T-helper 1 cell treated with Interleukin-12 subunit alpha and Interleukin-12 subunit beta and Interleukin-4 antibody, amounts not matched to agents 30 μg/mL and 1 μg/mL, for 36 hours (primary cell): ENCODE data around the gene ATP9A.
"Not testable (repeated sequence)": the region's sequence is repeated elsewhere in the genome, so short reads cannot be mapped to it uniquely, and the experiment has no call there.

Experiments
- H3K27ac Mint-ChIP-seq: one replicate; pipeline ENCODE4 v1.8.0; 2021; ENCODE audit warnings: mild to moderate bottlenecking, mixed read lengths
- H3K27me3 Mint-ChIP-seq: one replicate; pipeline ENCODE4 v1.8.0; 2021; ENCODE audit warnings: low read depth, mixed read lengths
- H3K36me3 Mint-ChIP-seq: one replicate; pipeline ENCODE4 v1.8.0; 2021; ENCODE audit warnings: low read depth, mixed read lengths
- H3K4me1 Mint-ChIP-seq: one replicate; pipeline ENCODE4 v1.8.0; 2021; ENCODE audit warnings: low read depth, mixed read lengths
- H3K4me3 Mint-ChIP-seq: one replicate; pipeline ENCODE4 v1.8.0; 2021; ENCODE audit warnings: mild to moderate bottlenecking, moderate library complexity, mixed read lengths
- H3K9me3 Mint-ChIP-seq: one replicate; pipeline ENCODE4 v1.8.0; 2021; ENCODE audit warnings: mixed read lengths

Gene ATP9A

DNA sequence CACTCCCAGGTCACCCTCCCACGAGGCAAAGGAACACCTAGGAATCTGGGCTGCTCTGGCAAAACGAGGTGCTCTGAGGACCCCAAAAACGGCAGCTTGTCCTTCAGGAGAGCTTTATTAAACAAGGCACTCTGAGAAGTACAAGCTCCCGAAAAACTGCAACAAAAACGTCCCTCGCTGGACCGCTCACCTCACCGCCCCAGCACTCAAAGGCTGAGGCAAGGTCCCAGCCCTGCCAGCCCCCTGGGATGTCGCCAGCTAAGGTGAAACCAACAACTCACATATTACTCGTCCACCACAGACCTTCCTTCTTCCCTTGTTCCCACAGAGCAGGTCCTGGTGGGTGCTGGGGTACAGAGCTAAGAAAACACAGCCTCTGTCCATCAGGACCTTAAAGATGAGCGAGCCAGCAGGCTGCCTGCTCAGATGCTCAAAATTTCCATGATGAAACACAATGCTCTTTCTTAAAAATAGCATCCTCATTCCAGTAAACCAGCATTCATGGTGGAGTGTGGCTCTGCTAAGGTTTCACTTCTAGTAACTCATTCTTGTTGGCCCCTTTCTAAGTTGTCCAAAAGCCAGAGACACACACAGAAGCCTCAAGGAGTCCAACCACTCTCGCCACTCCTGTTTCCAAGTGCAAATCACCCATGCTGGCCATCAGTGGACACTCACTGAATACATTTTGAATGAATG is 35.9 kb downstream of the ATP9A start:
- peak overlapping the region; percentile 80 for H3K27ac Mint-ChIP-seq
- H3K36me3 Mint-ChIP-seq, result no peaks in the 10 kb centered on the region
- no peaks in the 10 kb centered on the region for H3K27me3 Mint-ChIP-seq
- H3K9me3 Mint-ChIP-seq, result no peaks in the 10 kb centered on the region
- H3K4me3 Mint-ChIP-seq, result peak overlapping the region; percentile 75
- H3K4me1 Mint-ChIP-seq, result peaks cover 5% of the 10 kb centered on the region

GRCh38 chr20:51731731-51732095 is 36.5 kb downstream of the ATP9A start:
- H3K4me3 Mint-ChIP-seq, result no peak overlapping the region
- peak overlapping the region; percentile 59 for H3K27ac Mint-ChIP-seq
- peaks cover 5% of the 10 kb centered on the region for H3K4me1 Mint-ChIP-seq
- no peaks in the 10 kb centered on the region for H3K27me3 Mint-ChIP-seq
- no peaks in the 10 kb centered on the region for H3K9me3 Mint-ChIP-seq
- no peaks in the 10 kb centered on the region for H3K36me3 Mint-ChIP-seq

DNA sequence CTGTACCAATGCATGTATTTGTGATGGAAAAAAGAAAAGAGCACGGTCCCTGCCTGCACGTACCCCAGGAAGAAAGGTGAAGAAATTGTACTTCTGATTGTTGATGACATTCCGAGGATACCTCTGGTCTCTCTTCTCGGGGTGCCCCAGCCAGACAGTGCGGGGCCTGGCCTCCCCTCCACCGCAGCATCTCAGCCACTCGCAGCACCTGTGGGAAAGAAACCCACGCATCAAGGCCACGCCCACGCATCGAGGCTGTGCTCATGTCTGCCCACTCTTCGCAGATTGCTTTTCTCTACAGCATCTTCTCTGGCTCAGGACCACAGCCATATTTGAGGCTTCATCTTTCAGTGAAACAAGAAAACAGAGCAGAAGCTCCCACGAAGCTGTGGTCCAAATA is 38.4 kb downstream of the ATP9A start:
- peaks cover 5% of the 10 kb centered on the region for H3K4me1 Mint-ChIP-seq
- H3K27ac Mint-ChIP-seq, result no peak overlapping the region
- no peaks in the 10 kb centered on the region for H3K27me3 Mint-ChIP-seq
- H3K4me3 Mint-ChIP-seq, result no peak overlapping the region
- H3K36me3 Mint-ChIP-seq, result no peaks in the 10 kb centered on the region
- no peaks in the 10 kb centered on the region for H3K9me3 Mint-ChIP-seq

DNA sequence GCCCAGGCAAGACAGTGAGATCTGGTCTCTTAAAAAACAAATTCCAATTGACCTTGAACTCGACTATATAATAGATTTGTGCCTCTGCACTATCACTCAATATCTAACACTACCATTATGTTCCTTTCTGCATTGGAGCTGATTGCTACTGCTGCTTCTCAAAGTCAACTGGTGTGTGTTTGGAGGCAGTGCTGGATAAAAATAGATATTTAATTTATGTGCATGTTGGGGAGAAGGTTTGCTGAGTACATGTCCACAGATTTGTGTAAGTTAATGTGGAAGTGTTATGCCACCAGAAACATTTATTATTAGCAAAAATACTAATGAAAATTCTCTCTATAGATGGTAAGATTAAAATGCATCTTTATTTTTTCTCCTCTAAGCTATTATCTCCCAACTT is 39.5 kb downstream of the ATP9A start:
- no peak overlapping the region for H3K27ac Mint-ChIP-seq
- H3K4me1 Mint-ChIP-seq, result peaks cover 5% of the 10 kb centered on the region
- no peak overlapping the region for H3K4me3 Mint-ChIP-seq
- no peaks in the 10 kb centered on the region for H3K27me3 Mint-ChIP-seq
- no peaks in the 10 kb centered on the region for H3K9me3 Mint-ChIP-seq
- H3K36me3 Mint-ChIP-seq, result no peaks in the 10 kb centered on the region

DNA sequence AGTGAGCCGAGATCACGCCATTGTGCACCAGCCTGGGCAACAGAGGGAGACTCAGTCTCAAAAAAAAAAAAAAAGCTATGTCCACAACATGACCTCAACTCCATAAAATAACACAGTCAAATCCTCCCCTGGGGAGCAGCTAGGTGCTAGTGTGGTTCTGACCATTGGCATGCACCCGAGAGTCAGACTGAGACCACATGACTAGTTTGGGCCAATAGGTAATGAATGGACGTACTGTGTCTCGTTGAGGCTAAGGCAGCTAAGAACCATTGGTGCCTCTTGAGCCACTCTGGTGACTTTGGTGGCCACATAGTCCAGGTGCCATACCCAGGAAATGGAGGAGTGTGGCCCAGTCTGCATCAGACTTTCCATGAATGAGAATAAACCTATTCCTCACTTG is 40.3 kb downstream of the ATP9A start:
- Mint-ChIP-seq H3K4me1 (peaks cover 5% of the 10 kb centered on the region), H3K27me3 (no peaks in the 10 kb centered on the region), H3K9me3 (no peaks in the 10 kb centered on the region)

GRCh38 chr20:51725584-51726176 is 42.5 kb downstream of the ATP9A start:
- Mint-ChIP-seq H3K4me1 (peaks cover 3% of the 10 kb centered on the region), H3K9me3 (no peaks in the 10 kb centered on the region), H3K36me3 (no peaks in the 10 kb centered on the region), H3K4me3 (no peak overlapping the region), H3K27me3 (no peaks in the 10 kb centered on the region), H3K27ac (no peak overlapping the region)

More for the DNA sequence above, 40.3 kb downstream of the ATP9A start:
- H3K4me3 Mint-ChIP-seq, result no peak overlapping the region
- no peak overlapping the region for H3K27ac Mint-ChIP-seq
- H3K36me3 Mint-ChIP-seq, result no peaks in the 10 kb centered on the region

DNA sequence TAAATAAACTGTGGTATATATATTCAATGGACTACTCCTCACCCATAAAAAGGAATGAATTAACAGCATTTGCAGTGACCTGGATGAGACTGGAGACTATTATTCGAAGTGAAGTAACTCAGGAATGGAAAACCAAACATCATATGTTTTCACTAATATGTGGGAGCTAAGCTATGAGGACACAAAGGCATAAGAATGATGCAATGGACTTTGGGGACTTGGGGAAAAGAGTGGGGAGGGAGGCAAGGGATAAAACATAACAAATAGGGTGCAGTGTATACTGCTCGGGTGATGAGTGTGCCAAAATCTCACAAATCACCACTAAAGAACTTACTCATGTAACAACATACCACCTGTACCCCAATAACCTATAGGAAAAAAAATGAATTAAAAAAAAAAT is 45.2 kb downstream of the ATP9A start:
- not testable (repeated sequence) for H3K36me3 Mint-ChIP-seq, H3K4me3 Mint-ChIP-seq, H3K27ac Mint-ChIP-seq, H3K9me3 Mint-ChIP-seq, H3K27me3 Mint-ChIP-seq, H3K4me1 Mint-ChIP-seq

DNA sequence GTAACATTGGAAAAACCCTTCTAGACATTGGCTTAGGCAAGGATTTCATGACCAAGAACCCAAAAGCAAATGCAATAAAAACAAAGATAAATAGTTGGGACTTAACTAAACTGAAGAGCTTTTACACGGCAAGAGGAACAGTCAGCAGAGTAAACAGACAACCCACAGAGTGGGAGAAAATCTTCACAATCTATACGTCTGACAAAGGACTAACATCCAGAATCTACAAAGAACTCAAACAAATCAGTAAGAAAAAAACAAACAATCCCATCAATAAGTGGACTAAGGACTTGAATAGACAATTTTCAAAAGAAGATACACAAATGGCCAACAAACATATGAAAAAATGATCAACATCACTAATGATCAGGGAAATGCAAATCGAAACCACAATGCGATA is 45.9 kb downstream of the ATP9A start:
- not testable (repeated sequence) for H3K36me3 Mint-ChIP-seq, H3K4me1 Mint-ChIP-seq, H3K27me3 Mint-ChIP-seq, H3K9me3 Mint-ChIP-seq, H3K4me3 Mint-ChIP-seq
- peak overlapping the region; percentile 33 for H3K27ac Mint-ChIP-seq

- peak overlapping the region; percentile 38 for H3K27ac Mint-ChIP-seq
- H3K36me3 Mint-ChIP-seq, result no peaks in the 10 kb centered on the region
- H3K27me3 Mint-ChIP-seq, result no peaks in the 10 kb centered on the region
- H3K4me3 Mint-ChIP-seq, result no peak overlapping the region
- H3K4me1 Mint-ChIP-seq, result peaks cover 6% of the 10 kb centered on the region
- H3K9me3 Mint-ChIP-seq, result no peaks in the 10 kb centered on the region
These were observed 47.3 kb downstream of the ATP9A start for GRCh38 chr20:51720854-51721253.

- Mint-ChIP-seq H3K4me3 (no peak overlapping the region), H3K36me3 (no peaks in the 10 kb centered on the region), H3K27me3 (no peaks in the 10 kb centered on the region), H3K9me3 (no peaks in the 10 kb centered on the region), H3K27ac (no peak overlapping the region), H3K4me1 (peaks cover 11% of the 10 kb centered on the region)
These were observed 47.8 kb downstream of the ATP9A start for GRCh38 chr20:51720384-51720783.

DNA sequence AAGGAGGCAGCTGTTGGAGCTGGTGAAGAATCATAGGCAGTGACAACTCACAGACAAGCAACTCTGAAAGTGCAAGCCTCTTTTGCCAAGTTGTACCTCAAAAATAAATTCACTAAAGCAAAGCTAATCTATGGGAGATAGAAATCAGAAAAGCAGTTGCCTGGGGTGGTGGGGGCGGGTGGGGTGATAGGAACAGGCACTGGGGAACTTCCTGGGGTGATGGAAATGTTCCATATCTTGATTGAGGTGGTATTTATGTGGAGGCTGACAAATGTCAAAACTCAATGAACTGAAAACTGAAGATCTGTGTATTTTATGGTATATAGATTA is 52.4 kb downstream of the ATP9A start:
- Mint-ChIP-seq H3K27me3 (peaks cover 4% of the 10 kb centered on the region), H3K9me3 (no peaks in the 10 kb centered on the region), H3K27ac (no peak overlapping the region), H3K4me1 (peaks cover 16% of the 10 kb centered on the region), H3K36me3 (no peaks in the 10 kb centered on the region), H3K4me3 (peak overlapping the region; percentile 6)

DNA sequence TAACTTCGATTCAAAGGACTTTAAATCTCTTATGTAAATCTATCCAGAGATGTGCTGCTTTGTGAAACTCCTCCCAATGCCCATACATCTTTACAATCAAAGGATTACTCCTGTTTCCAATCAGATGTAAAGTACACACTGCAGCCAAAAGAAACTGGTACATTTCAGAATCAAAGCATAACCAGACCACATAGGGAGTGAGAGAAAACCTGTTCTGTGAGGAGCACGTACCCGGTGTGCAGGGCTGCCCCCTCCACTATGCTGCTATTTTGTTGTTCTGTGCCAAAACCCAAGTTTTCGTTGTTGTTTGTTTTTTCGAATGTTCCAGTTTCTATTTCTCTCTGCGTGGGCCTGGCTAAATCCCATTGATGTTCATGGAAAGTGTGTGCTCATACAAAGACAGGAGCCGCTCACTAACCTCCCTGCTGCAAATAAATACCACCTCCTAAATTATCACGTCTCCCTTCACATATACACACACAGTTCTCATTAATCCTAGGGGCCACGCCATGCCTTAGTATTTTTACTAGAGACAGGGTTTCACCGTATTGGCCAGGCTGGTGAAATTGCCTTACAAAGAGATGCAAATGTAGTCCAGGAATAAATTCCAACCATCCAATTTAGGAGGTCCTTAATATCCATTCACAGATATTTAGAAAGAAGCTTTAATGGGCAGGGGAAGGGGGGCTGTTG is 52.9 kb downstream of the ATP9A start:
- H3K4me1 Mint-ChIP-seq, result peaks cover 16% of the 10 kb centered on the region
- no peaks in the 10 kb centered on the region for H3K36me3 Mint-ChIP-seq
- no peaks in the 10 kb centered on the region for H3K9me3 Mint-ChIP-seq
- peak overlapping the region; percentile 6 for H3K4me3 Mint-ChIP-seq
- H3K27me3 Mint-ChIP-seq, result peaks cover 4% of the 10 kb centered on the region
- peak overlapping the region; percentile 1 for H3K27ac Mint-ChIP-seq

- H3K4me3 Mint-ChIP-seq, result no peak overlapping the region
- peaks cover 16% of the 10 kb centered on the region for H3K4me1 Mint-ChIP-seq
- H3K27ac Mint-ChIP-seq, result no peak overlapping the region
- H3K9me3 Mint-ChIP-seq, result no peaks in the 10 kb centered on the region
- H3K36me3 Mint-ChIP-seq, result no peaks in the 10 kb centered on the region
- peaks cover 4% of the 10 kb centered on the region for H3K27me3 Mint-ChIP-seq
These were observed 55.0 kb downstream of the ATP9A start for GRCh38 chr20:51713213-51713598.

- peaks cover 4% of the 10 kb centered on the region for H3K27me3 Mint-ChIP-seq
- no peak overlapping the region for H3K27ac Mint-ChIP-seq
- H3K4me3 Mint-ChIP-seq, result no peak overlapping the region
- no peaks in the 10 kb centered on the region for H3K9me3 Mint-ChIP-seq
- H3K36me3 Mint-ChIP-seq, result no peaks in the 10 kb centered on the region
- peaks cover 16% of the 10 kb centered on the region for H3K4me1 Mint-ChIP-seq
These were observed 55.5 kb downstream of the ATP9A start for GRCh38 chr20:51712501-51713212.

- H3K4me3 Mint-ChIP-seq, result no peak overlapping the region
- peaks cover 12% of the 10 kb centered on the region for H3K4me1 Mint-ChIP-seq
- H3K27ac Mint-ChIP-seq, result no peak overlapping the region
- H3K27me3 Mint-ChIP-seq, result peaks cover 7% of the 10 kb centered on the region
- no peaks in the 10 kb centered on the region for H3K36me3 Mint-ChIP-seq
- H3K9me3 Mint-ChIP-seq, result no peaks in the 10 kb centered on the region
These were observed 56.8 kb downstream of the ATP9A start for GRCh38 chr20:51711426-51711825.
